ENCODE measurements around the gene MMP17. TPM values are rescaled to one million over a fixed set of nuclear protein-coding genes. Genes with fewer than 3 reads are reported as not detected.

Gene MMP17
- total RNA-seq, 3 donors from 2014 or later = 1.1 to 5.3 (median 1.4) TPM

GRCh38 chr12:131796411-131796736 is 31.8 kb upstream of the MMP17 start:
- Histone ChIP-seq H3K4me1 (ENCODE audit: low read depth) (no peaks in the 10 kb centered on the region), H3K9me3 (no peaks in the 10 kb centered on the region), H3K4me3 (no peak overlapping the region), H3K36me3 (ENCODE audit: low read depth) (peaks cover 4% of the 10 kb centered on the region)
- intact Hi-C loops (cut with DNase I, micrococcal nuclease) = no loop called here
- no peak for TF ChIP-seq CTCF (IDR thresholded peaks at IDR 0.05)
- ATAC-seq (no peak), DNase-seq (no peak)

GRCh38 chr12:131796754-131797587 is 31.2 kb upstream of the MMP17 start:
- intact Hi-C loops (cut with DNase I, micrococcal nuclease) = no loop called here
- no peaks in the 10 kb centered on the region for H3K4me1 ChIP-seq (ENCODE audit: low read depth)

GRCh38 chr12:131797588-131797934 is 30.6 kb upstream of the MMP17 start:
- ATAC-seq (no peak), DNase-seq (no peak)
- no peak overlapping the region for H3K4me3 ChIP-seq
- TF ChIP-seq CTCF (IDR thresholded peaks at IDR 0.05) = no peak
- intact Hi-C loops (cut with DNase I, micrococcal nuclease) = no loop called here
- H3K9me3 ChIP-seq = no peaks in the 10 kb centered on the region
- H3K36me3 ChIP-seq (ENCODE audit: low read depth) = peaks cover 4% of the 10 kb centered on the region
- H3K4me1 ChIP-seq (ENCODE audit: low read depth) = no peaks in the 10 kb centered on the region

More at GRCh38 chr12:131796754-131797587, 31.2 kb upstream of the MMP17 start:
- DNase-seq (no peak), ATAC-seq (no peak)
- TF ChIP-seq CTCF (IDR thresholded peaks at IDR 0.05) = no peak
- H3K4me3 ChIP-seq = no peak overlapping the region
- H3K9me3 ChIP-seq = no peaks in the 10 kb centered on the region
- peaks cover 4% of the 10 kb centered on the region for H3K36me3 ChIP-seq (ENCODE audit: low read depth)

- DNase-seq = no peak
- Histone ChIP-seq H3K4me1 (ENCODE audit: low read depth) (peaks cover 6% of the 10 kb centered on the region), H3K36me3 (ENCODE audit: low read depth) (peaks cover 4% of the 10 kb centered on the region), H3K9me3 (no peaks in the 10 kb centered on the region), H3K4me3 (no peak overlapping the region)
- intact Hi-C loops (cut with DNase I, micrococcal nuclease) = no loop called here
- no peak for ATAC-seq
- TF ChIP-seq CTCF (IDR thresholded peaks at IDR 0.05) = no peak
Observed at GRCh38 chr12:131799195-131799594, 29.0 kb upstream of the MMP17 start.

- H3K4me1 ChIP-seq (ENCODE audit: low read depth) = peaks cover 6% of the 10 kb centered on the region
- peaks cover 4% of the 10 kb centered on the region for H3K36me3 ChIP-seq (ENCODE audit: low read depth)
- DNase-seq = no peak
- no peak overlapping the region for H3K4me3 ChIP-seq
- no peaks in the 10 kb centered on the region for H3K9me3 ChIP-seq
- intact Hi-C loops (cut with DNase I, micrococcal nuclease) = no loop called here
- no peak for ATAC-seq
- no peak for TF ChIP-seq CTCF (IDR thresholded peaks at IDR 0.05)
Observed at GRCh38 chr12:131799828-131800593, 28.2 kb upstream of the MMP17 start.
